ENCODE data around the gene PDE4A. TPM values are rescaled to one million over a fixed set of nuclear protein-coding genes. Genes with fewer than 3 reads are reported as not detected.
A peak's percentile ranks its signal among the peaks of the same experiment; 100 is the strongest.
"Not testable (repeated sequence)": the region's sequence is repeated elsewhere in the genome, so short reads cannot be mapped to it uniquely, and the experiment has no call there.

PDE4A gene
- total RNA-seq, 4 donors from 2014 or later: 3.7 to 7.9 (median 5.6) TPM

DNA sequence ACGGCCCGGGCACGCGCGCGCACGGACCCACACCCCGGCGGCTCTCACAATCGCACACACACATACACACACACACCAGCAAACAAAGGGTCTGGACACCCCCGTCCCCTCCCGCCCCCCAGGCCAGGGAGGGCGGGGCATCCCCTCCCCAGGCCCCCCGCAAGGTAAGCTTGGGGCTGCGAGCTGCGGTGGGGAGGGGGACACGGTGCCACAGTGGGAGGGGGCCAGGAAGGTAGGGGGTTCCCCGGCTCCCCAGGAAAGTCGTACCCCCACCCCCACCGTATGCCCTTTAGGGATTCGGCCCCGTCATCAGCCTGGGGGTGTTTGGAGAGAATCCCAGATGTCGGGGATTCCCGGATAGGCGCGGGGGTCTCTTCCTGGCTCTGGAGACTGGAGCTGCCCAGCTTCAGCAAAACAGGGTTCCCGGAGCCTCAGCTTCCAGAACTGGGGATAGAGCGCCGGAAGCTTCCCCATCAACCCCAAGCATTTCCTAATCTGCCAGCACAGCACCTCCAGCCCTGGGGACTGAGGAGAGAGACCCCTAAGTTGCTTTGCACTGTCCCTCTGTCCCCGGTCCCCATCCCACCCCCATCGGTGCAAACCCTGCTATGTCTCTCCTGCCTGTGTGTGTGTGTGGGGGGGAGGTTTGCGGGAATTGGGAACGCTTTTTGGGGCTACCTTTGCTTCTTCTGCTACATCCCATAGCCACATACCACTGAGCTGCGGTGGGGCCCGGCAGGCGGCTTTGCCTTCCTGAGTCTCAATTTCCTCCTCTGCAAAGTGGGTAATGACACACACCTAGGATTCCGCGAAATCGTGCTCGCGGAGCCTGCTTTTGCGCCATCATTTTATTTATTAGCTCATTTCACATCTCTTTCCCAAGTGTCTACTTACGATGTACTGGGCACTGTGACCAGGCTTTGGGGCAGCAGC, 15.2 kb upstream of the PDE4A start:
- DNase-seq (ENCODE audit: low spot score in 2 of 2): no peak
- H3K27ac ChIP-seq: no peak overlapping the region
- H3K9me3 ChIP-seq: no peaks in the 10 kb centered on the region
- H3K27me3 ChIP-seq: peaks cover 48% of the 10 kb centered on the region
- H3K36me3 ChIP-seq: no peaks in the 10 kb centered on the region
- TF ChIP-seq CTCF (IDR thresholded peaks at IDR 0.05) (no peak), POLR2AphosphoS5 (IDR thresholded peaks at IDR 0.05) (no peak), POLR2A (IDR thresholded peaks at IDR 0.05) (no peak), EP300 (IDR thresholded peaks at IDR 0.05) (no peak)
- WGBS: 19% methylated on average over 13 of the region's 43 CpGs
- H3K4me3 ChIP-seq: peak overlapping the region; percentile 80
- H3K4me1 ChIP-seq: peaks cover 46% of the 10 kb centered on the region

DNA sequence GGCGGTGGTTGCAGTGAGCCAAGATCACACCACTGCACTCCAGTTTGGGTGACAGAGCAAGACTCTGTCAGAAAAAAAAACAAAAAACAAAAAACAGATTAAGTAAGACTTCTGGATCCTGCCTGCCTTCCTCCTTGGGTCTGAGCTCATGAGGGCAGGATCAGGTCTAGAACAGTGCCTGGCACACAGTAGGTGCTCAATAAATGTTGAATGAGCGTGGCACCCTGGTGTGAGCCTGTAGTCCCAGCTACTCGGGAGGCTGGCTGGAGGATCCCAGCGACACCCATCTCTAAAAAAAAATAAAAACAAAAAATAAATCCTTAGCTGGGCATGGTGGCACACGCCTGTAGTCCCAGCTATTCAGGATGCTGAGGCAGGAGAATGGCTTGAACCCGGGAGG, 14.1 kb upstream of the PDE4A start:
- no peak for DNase-seq (ENCODE audit: low spot score in 2 of 2)
- Histone ChIP-seq H3K27ac (no peak overlapping the region), H3K36me3 (no peaks in the 10 kb centered on the region), H3K4me3 (no peak overlapping the region), H3K27me3 (peaks cover 50% of the 10 kb centered on the region), H3K9me3 (no peaks in the 10 kb centered on the region), H3K4me1 (peaks cover 37% of the 10 kb centered on the region)
- no peak for TF ChIP-seq CTCF (IDR thresholded peaks at IDR 0.05)
- TF ChIP-seq POLR2AphosphoS5 (IDR thresholded peaks at IDR 0.05): no peak
- no peak for TF ChIP-seq EP300 (IDR thresholded peaks at IDR 0.05)
- no peak for TF ChIP-seq POLR2A (IDR thresholded peaks at IDR 0.05)
- WGBS: 53% methylated on average over 6 of the region's 6 CpGs

DNA sequence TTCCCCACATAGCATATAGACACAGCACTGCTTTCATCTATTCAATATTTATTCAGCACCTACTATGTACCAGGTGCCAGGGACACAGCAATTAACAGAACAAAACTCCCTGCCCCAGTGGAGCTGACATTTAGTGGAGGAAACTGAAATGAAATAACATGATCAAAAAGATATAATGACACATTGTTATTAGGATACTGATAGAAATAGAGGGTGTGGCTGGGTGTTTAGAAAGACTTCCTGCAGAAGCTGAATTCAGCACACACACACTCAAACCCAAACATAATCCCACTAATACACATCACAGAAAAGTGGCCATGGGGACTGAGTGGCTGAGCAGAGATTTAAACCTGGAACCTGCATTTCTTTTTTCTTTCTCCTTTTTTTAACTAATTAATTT, 13.2 kb upstream of the PDE4A start:
- no peak overlapping the region for H3K27ac ChIP-seq
- H3K4me1 ChIP-seq: peaks cover 28% of the 10 kb centered on the region

DNA sequence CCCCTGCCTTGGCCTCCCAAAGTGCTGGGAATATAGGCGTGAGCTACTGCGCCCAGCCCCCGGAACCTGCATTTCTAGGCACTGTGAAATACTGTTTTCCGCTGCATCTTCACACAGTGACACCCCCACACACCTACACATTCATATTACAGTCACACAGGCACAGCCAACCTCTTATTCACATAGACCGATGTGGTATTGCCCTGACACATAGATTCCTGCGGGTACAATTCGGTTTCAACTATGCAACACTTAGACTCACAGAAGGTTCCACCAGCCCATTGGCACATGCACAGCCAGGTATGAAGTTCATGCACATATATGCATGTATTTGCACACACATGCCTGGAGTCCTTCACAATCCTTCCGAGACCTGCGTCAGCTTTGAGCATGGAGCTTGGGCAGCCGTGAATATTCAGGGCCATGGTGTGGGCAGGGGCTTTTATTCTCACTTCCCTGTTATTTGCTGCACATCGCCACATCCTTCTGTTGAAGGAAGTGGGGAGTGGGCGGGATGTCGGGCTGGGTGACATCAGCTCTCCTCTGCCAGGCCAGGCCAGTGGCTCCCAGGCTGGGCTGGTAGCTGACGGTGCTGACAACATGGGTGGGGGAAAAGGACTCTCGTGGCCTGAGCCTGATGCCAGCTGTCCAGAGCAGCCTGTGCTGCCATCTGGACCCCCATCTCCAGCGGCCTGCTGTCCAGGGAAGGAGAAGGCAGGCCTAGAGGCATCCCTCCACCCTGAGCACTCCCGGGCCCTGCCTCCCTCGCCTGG, 11.6 kb upstream of the PDE4A start:
- H3K9me3 ChIP-seq: no peaks in the 10 kb centered on the region
- no peak overlapping the region for H3K4me3 ChIP-seq
- no peak overlapping the region for H3K27ac ChIP-seq
- H3K4me1 ChIP-seq: peaks cover 21% of the 10 kb centered on the region
- no peak for DNase-seq (ENCODE audit: low spot score in 2 of 2)
- peaks cover 50% of the 10 kb centered on the region for H3K27me3 ChIP-seq
- no peaks in the 10 kb centered on the region for H3K36me3 ChIP-seq
- 57% methylated on average over 12 of the region's 18 CpGs for WGBS
- TF ChIP-seq CTCF (IDR thresholded peaks at IDR 0.05): no peak
- TF ChIP-seq POLR2AphosphoS5 (IDR thresholded peaks at IDR 0.05): no peak
- no peak for TF ChIP-seq POLR2A (IDR thresholded peaks at IDR 0.05)

More for the DNA sequence above, 13.2 kb upstream of the PDE4A start:
- no peaks in the 10 kb centered on the region for H3K9me3 ChIP-seq
- TF ChIP-seq EP300 (IDR thresholded peaks at IDR 0.05) (no peak), POLR2AphosphoS5 (IDR thresholded peaks at IDR 0.05) (no peak), CTCF (IDR thresholded peaks at IDR 0.05) (no peak), POLR2A (IDR thresholded peaks at IDR 0.05) (no peak)
- DNase-seq (ENCODE audit: low spot score in 2 of 2): no peak
- H3K36me3 ChIP-seq: no peaks in the 10 kb centered on the region
- H3K27me3 ChIP-seq: peaks cover 50% of the 10 kb centered on the region
- H3K4me3 ChIP-seq: no peak overlapping the region

- not testable (repeated sequence) for H3K36me3 ChIP-seq; DNase-seq (ENCODE audit: low spot score in 2 of 2); H3K27ac ChIP-seq; H3K9me3 ChIP-seq; H3K4me3 ChIP-seq
- 80% methylated on average over 5 of the region's 5 CpGs for WGBS
- Histone ChIP-seq H3K4me1 (peaks cover 10% of the 10 kb centered on the region), H3K27me3 (peaks cover 30% of the 10 kb centered on the region)
Observed at GRCh38 chr19:10411224-10411623, 9.1 kb upstream of the PDE4A start.

Measured in suprapubic skin (tissue), 4 donors.